T1000 (cell line): ENCODE results near the gene ZNF280D.

Source experiments
- DNase-seq: peaks from one replicate; lab custom pipeline; 2025; ENCODE audit warnings: mixed read lengths; lab: John Stamatoyannopoulos, UW

Gene ZNF280D

DNA sequence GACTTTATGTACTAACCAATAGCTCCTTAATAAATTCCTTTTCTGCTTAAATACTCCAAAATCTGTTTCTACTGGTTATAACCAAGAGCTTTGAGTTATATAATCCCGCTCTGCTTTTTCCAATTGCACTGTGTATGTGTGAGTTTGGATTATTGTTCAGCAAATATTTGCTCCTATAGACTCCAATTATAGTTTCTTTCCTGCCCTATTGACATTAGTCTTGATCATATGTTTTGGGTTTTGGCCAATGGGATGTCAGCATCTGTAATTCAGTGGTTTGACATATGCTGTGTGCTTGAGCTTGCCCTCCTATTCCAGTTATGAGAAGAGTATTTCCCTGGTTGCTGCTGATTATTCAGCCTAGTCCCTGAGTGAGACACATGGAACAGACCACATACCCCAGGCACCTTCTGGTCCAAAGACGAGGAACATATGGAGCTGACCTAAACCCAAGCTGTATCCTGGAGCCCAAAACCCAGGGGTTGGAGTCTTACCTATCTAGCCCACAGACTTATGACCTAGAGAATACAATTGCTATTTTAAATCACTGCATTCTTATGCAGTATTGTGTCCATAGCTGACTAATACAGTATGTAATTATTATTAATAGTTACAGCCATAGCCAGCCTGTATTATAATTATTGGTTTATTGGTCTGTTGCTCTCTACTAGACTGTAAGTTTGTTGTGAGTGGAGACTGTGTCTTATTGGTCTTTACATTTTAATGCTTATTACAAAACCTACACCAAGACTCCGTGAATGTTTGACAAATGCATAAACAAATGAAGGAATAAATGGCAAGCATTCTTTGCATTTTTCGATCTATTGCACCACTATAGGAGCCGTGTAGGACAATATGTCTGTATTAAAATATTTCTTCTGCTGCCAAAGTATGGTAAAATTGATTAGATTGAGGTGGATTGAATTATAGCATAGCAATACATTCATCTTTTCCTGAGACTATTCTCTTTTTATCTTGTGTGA is 11.7 kb upstream of the ZNF280D start:
- DNase-seq = no peak

DNA sequence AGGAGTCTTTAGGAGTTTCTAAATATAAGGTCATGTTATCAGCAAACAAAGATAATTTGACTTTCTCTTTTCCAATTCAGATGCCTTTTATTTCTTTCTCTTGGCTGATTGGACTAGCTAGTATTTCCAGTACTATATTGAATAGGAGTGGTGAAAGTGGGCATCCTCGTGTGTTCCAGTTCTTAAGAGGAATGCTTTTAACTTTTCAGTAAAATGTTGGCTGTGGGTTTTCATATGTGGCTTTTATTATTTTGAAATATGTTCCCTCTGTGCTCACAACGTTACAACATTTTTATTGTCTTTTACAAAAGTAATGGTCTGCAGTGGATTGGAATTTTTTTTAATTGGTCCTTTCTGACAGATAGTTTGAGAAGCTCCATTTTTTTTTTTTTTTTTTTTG is 8.2 kb upstream of the ZNF280D start:
- DNase-seq = no peak

DNA sequence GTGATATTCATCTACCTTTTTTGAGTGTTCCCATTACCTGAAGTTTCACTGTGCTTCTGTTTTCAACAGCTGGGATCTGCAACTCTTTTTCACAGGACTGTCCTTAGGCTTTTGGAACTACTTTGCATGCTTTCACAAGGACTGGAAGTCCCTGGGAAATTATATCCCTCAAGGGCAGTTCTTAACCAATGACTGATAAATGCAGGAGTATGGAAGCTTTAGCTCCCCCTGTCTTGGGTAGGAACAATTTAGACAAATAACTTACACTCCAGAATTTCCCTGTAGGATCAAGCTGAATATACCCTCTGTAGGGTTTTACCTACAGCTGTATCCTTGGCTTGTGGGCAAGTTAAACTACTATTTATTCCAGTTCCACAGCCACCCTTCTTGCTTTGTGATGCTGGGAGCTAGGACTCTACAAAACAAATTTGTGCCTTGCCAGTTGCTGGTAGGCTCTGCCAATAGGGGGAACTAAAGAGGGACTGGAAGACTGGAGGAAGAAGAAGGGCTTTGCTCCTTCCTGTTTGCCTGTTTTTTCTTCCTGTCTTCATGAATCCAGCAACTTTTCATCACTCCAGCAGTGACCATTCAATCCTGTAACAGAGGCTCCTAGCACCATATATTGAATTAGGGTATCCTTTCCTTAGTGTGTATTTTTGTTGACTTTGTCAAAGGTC is 6.8 kb upstream of the ZNF280D start:
- DNase-seq = no peak

DNA sequence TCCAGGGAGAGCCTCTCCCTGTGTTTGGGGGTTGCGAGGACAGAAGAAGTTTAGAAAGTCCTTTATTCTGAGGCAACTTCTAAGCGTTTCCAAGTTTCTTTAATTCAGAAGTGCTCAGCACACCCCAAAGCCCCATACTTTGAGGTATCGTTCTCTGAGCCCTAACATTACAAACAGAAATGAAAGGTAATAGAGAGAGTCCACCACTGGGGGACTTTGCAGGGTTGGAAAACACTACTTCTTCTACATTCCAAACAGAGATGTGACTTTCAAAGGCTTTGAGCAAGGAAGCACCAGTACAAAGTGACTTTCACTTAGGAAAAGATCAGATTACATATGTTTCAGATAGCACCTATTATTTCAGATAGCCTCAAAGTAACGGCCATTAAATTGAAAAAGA is 6.2 kb upstream of the ZNF280D start:
- DNase-seq = no peak

DNA sequence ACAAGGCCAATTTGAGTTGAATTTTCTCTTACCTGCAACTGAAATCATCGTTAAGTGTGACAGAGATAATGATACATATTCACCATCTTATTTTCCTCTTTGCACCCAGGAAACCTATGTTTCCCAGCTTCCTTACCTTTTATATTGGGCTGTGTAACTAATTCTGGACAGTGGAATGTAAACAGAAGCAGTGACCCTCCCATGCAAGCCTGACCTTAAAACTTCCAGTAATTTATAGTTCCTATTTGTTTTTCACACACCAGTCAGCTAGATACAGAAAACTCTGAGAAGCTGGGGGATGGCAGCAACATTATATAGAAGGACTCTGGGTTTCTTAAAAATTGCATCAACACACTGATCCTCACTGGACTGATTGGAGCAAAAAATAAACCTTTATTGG is 4.5 kb upstream of the ZNF280D start:
- no peak for DNase-seq

DNA sequence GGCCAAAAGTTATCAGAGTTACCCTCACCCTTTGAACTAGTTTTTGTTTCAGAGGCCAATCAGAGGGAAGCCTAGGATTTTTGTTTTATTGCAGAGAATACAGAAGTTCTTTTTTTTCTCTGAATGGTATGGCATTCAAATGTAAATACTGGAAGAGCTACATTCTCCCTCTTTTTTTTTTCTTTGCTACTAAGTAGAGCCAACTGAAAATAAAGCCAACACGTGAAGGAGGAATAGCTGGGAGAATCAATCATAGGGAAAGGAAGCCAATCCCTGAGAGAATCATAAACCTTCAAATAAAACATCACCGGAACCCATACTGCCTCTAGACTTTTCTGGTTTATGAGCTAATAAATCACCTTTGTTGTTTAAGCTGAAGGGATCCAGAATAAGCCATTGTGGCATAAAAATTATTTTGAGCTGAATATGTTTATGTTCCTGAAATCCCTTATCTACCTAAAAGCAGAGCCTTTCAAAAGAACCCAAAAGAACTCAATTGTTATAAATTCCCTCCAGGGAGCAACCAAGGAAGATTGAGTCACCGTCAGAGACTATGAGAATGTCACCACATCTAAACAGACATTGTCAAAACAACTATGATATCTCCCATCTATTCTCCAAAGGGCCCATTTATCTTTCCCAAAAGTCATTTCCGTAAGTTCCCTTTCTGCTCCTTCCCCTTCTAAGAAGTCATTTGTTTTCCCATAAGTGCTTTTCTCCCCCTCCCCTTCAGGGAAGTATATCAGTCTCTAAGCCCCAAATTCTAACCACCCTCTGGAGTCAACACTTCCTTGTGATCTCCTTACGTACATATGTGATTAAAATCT is 3.8 kb upstream of the ZNF280D start:
- DNase-seq = no peak

DNA sequence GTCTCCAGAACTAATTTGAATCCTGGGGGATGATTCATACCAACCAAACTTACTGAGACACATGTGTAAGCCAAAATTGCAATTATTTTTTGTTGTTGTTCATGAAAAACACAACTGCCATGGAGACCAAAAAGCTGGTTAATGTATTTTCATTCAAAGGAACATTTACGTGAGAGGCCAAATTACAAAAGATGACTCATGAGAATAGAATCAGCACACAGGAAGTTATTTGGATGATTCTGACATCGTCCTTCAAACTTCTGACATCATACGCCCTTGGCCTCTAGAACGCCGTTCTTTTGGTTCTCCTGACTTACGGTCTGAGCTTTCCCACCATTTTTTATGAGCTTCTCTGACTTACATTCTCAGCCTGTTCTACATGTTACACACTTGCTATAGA is 3.0 kb upstream of the ZNF280D start:
- no peak for DNase-seq

DNA sequence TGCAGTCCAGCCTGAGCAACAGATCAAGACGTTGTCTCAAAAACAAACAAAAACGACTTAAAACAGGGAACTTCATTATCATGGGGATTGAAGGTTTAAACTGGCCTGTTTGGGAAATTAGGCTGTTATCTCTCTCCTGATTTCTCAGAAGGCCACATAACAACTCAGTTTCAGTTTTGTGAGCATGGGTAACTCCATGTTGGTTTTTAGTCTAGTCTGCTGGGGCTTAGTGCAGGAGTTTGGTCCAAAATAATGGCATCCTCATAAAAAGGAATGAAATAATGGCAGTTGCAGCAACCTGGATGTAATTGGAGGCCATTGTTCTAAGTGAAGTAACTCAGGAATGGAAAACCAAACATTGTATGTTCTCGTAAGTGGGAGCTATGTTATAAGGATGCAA is 2.3 kb upstream of the ZNF280D start:
- no peak for DNase-seq

DNA sequence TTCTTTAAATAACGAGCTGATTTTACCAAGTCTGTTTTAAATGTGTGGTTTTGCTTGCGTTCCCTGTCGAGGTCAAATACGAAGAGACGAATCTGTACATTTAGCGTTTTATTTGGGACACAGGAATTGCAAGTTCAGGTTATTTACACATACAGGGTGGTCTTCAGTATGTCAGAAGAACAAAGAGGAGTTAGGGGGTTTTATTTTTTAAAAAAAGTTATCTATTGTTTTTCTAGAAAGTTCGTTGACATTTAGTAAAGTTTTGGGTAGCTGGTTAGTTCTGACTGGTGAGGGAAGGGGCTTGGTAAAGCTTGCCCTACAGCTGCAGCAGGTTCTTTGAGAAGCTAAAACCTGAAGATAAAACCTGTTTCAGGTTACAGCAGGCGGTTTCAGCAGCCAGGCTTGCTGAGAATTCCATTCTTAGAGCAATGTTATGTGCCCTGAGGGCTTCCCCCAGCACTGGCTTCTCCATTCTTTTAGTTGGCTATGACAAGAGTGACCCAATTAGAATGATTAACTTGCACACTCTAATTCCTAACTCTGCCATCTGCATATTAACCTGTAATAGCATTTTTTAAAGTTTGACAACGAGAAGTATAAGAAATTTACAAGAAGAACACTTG is 815 bp upstream of the ZNF280D start:
- no peak for DNase-seq

DNA sequence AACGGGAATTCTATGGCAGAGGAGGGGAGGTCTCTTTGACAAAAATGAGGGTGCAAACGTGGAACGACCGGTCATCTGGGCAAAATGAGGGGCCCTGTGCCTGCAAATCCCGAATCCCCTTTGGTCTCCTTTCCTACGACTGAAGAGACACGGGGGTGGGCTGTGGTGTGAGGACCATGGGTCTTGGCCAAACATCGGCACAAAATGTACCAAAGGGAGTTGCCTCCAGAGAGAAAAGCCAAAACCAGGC is 498 bp downstream of the ZNF280D start:
- no peak for DNase-seq

DNA sequence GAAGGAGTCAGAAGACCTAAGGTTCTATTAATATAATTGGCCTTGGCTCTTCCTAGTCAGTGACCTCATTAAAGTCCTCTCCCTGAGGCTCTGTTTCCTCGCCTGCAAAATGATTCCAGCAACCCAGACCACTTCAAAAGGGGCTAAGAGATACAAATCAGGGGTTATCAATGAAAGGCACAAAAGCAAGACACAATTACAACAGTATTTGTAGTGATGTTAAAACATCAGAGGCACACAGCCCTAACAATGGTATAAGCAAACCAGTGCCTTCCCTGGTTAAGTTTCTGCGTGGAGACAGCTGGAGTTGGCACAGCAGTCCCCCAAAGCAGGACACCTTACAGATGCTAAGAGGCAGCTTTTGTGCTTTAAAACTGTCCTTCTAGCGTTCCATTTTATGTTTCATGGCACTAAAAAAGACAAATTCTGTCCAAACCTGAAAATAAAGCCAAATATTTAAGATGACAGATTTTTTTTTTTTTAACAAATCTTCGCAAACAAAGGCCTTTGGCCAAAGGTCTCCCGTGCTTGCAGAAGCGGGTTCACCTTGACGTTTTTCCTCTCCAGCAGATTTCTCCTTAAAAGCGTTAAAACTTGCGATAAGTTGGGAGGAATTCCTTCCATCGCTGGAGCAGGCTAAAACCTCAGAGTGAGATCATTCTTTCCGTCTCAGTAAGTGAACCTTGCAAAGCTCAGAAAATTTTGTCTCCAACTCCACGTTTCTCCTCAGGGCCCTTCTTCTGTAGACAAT is 999 bp downstream of the ZNF280D start:
- DNase-seq = no peak

DNA sequence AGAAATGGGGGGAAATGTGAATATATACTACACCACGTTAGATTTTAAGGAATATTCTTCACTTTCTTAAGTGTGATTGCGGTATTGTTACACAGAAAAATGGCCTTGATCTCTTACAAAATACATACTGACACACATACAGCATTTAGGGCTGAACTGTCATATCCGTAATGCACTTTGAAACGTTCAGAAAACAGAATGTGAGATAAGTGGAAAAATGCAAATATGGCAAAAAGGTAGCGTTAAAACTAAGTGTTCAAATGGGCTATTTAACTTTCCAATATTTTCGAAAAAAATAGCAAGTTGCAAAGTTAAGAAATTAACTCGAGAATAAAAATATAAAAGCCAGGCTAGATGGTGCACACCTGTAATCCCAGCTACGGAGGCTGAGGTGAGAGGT is 1.8 kb downstream of the ZNF280D start:
- no peak for DNase-seq

DNA sequence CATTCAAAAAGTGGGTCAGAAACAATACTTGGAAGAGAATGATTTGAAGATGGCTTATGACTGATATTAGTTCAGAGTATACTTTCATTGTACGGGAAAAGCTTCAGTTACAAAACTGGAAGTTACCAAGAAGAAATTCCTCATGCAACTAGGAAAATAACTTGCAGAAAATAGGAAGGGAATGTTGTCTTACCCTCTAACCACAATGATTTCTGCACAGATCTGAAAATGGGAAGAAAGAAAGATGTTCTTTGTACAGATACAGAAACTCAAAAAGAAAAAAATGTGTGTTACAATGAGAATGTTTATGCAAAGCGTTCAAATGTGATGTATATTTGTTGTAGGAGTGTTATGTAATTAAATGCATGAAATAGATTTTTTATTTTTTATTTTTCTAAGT is 3.7 kb downstream of the ZNF280D start:
- DNase-seq = no peak

DNA sequence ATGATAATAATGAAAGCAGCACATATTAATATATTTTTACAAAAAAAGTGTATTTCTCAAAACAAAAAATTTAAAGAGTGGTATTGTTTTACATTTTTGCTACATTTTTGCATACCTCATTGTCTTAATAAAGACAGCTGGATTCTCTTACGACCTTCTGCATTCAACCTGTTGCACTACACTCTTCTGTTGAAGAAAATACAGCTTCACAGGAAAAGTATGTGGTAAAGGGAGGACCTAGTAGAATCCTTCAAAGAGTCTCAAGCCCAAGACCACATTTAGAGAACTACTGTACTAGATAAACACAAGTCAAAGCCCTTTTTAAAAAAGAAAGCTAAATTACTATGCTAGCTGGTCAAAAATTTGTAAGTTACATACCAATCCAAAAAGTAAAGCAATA is 7.9 kb downstream of the ZNF280D start:
- no peak for DNase-seq

DNA sequence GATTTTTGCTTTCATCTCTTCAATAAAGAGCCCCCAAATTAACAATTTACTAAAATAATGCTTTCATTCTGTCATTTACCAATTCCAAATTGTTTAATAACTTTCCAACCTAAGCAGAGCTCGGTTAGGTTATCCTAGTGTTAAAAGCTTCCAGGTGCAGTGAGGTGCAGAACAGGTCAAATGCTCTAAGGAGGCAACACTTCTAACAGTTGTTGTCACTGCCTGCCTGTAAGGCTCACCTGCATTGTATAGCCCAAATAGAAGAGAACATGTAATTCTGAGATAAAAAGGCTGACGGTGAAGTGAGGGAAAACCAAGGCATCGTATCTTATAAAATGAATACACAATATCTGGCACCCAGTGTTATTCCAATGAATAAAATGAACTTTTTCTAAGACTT is 9.1 kb downstream of the ZNF280D start:
- no peak for DNase-seq

DNA sequence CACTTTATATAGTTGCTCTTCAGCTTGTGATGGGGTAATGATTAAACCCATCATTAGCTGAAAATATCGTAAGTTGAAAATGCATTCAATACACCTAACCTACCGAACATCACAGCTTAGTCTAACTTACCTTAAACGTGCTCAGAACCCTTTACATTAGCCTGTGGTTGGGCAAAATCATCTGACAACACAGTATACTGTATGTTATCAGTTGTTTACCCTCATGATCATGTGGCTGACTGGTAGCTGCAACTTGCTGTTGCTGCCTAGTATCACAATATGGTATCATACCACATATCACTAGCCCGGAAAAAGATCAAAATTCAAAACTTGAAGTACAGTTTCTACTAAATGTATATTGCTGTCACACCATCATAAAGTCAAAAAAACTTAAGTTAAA is 9.5 kb downstream of the ZNF280D start:
- no peak for DNase-seq

DNA sequence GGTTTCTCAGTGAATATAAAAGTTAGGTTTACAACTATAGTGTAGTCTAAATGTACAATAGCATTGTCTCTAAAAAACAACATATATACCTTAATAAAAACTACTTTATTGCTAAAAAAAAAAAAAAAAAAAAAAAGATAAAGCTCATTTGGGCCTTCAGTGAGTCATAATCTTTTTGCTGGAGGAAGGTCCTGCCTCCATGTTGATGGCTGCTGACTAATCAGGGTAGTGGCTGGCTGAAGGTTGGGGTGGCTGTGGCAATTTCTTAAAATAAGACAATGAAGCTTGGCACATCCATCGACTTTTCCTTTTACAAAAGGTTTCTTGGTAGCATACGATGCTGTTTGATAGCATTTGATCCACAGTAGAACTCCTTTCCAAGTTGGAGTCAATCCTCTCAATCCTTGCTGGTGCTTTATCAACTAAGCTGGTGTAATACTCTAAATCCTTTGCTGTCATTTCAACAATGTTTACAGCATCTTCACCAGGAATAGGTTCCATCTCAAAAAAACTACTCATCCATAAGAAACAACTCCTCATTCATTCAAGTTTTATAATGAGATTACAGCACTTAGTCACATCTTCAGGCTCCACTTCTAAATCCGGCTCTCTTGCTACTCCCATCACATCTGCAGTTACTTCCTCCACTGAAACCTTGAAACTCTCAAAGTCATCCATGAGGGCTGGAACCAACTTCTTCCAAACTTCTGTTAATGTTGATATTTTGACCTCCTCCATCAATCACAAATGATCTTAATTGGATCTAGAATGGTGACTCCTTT is 13.3 kb downstream of the ZNF280D start:
- DNase-seq = no peak

DNA sequence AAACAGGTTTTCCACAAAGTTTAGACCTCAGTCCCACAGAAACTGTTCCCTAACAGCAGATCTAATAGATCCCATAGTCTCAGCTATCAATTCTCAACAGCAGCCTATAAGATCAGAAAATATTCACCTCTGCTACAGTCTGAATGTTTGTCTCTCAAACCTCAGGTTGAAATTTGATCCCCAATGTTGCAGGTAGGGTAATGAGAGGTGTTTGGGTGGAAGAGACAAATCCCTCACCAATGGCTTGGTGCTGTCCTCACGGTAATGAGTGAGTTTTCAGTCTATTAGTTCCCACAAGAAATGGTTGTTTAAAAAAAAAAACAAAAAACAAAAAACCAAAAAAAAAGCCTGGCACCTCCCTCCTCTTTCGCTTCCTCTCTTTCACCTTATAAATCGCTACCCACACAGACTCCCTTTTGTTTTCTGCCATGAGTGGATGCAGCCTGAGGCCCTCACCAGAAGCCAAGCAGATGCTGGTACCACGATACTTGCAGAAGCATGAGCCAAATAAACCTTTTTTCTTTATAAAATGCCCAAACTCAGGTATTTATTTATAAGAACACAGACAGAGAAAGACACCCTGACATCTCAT is 14.2 kb downstream of the ZNF280D start:
- DNase-seq = no peak

DNA sequence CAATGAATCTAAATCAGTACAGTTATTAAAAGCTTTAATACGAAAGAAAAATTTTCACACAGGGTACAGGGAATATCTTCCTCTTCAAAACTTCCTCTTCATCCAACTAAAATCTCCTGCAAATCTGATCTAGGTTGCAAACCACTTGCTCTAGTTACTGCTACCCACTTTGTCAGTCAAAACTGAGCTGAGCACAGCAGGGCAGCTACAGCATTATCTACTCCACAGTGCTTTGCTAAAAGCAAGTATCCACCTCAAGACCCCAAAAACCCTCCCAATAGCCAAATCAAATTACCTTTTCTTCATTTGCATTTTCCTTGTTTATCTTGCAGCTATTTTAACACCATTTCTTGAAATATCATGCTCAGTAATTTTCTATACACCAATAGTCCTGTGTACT is 14.7 kb downstream of the ZNF280D start:
- no peak for DNase-seq

DNA sequence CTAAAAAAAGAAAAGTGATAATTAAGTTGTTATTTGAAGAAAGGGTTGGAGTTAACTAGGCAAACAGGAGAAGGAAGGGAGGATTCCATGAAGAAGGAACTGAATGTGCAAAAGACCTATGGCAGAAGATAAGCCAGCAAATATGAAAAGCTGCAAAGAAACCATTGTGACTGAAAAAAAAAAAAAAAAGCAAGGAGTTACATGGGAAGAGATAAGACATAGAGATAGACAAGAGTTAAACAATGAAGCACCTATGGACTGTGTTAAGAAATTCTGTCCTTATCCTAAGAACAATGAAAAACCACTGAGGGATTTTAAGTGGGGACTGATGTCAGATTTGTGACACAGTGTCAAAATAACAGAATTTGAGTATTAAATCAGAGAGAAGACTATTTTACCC is 17.0 kb downstream of the ZNF280D start:
- DNase-seq = no peak

DNA sequence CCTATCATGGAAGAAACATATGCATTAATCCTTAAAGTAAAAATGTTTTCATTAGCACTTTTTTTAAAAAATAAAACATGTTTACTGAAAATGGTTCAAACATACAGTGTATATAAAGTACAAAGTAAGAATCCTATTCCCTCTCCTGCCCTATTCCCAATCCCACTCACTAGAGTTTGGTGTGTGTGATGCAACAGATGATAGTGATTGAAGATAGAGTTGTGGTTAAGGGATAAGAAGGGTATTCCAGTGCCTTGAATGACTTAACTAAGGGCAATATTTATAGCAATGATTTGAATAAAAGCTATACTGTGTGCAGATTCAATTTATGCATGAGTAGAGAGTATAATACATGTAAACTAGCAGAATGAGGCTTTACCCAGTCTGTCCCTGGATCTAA is 18.1 kb downstream of the ZNF280D start:
- DNase-seq = no peak
